ENCODE measurements around the gene ARRB1.
A peak's percentile ranks its signal among the peaks of the same experiment; 100 is the strongest.

Gene ARRB1

GRCh38 chr11:75270896-75271418, 80.5 kb downstream of the ARRB1 start:
- Histone ChIP-seq H4K20me1 (ENCODE audit: insufficient read depth, low read length) (no peaks in the 10 kb centered on the region), H3K27ac (ENCODE audit: low read depth, low read length, poor library complexity, severe bottlenecking) (no peak overlapping the region), H3K4me3 (ENCODE audit: low read depth, low read length, poor library complexity, severe bottlenecking) (no peak overlapping the region), H3K4me1 (ENCODE audit: insufficient read depth, low read length, severe bottlenecking) (peaks cover 9% of the 10 kb centered on the region), H3K79me2 (ENCODE audit: insufficient read depth, low read length) (no peaks in the 10 kb centered on the region), H2AFZ (ENCODE audit: low read length) (no peak overlapping the region), H3F3A (ENCODE audit: insufficient read depth, low read length) (no peaks in the 10 kb centered on the region), H3K4me2 (ENCODE audit: low read length) (no peak overlapping the region), H3K9me3 (ENCODE audit: low read length) (no peaks in the 10 kb centered on the region), H3K36me3 (ENCODE audit: insufficient read depth, low read length) (no peaks in the 10 kb centered on the region), H3K27me3 (ENCODE audit: insufficient read depth, low read length) (no peaks in the 10 kb centered on the region; the same call in 1 of the 2 replicates), H3K9me2 (ENCODE audit: low read depth, low read length) (no peaks in the 10 kb centered on the region), H3K9ac (ENCODE audit: low read length) (no peak overlapping the region)
- no peak for TF ChIP-seq EZH2 (IDR thresholded peaks at IDR 0.05; ENCODE audit: borderline replicate concordance, low read length)
- TF ChIP-seq, protein P1, sequence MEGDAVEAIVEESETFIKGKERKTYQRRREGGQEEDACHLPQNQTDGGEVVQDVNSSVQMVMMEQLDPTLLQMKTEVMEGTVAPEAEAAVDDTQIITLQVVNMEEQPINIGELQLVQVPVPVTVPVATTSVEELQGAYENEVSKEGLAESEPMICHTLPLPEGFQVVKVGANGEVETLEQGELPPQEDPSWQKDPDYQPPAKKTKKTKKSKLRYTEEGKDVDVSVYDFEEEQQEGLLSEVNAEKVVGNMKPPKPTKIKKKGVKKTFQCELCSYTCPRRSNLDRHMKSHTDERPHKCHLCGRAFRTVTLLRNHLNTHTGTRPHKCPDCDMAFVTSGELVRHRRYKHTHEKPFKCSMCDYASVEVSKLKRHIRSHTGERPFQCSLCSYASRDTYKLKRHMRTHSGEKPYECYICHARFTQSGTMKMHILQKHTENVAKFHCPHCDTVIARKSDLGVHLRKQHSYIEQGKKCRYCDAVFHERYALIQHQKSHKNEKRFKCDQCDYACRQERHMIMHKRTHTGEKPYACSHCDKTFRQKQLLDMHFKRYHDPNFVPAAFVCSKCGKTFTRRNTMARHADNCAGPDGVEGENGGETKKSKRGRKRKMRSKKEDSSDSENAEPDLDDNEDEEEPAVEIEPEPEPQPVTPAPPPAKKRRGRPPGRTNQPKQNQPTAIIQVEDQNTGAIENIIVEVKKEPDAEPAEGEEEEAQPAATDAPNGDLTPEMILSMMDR (IDR thresholded peaks at IDR 0.05; ENCODE audit: low read length) = peak; percentile 52; the same call in 1 of the 2 replicates

- H3K4me3 ChIP-seq (ENCODE audit: low read depth, low read length, poor library complexity, severe bottlenecking) = no peak overlapping the region
- no peak overlapping the region for H3K9ac ChIP-seq (ENCODE audit: low read length)
- no peaks in the 10 kb centered on the region for H4K20me1 ChIP-seq (ENCODE audit: insufficient read depth, low read length)
- no peak overlapping the region for H2AFZ ChIP-seq (ENCODE audit: low read length)
- no peaks in the 10 kb centered on the region for H3K9me2 ChIP-seq (ENCODE audit: low read depth, low read length)
- no peaks in the 10 kb centered on the region for H3F3A ChIP-seq (ENCODE audit: insufficient read depth, low read length)
- TF ChIP-seq, protein P1 (IDR thresholded peaks at IDR 0.05; ENCODE audit: low read length) = no peak
- TF ChIP-seq EZH2 (IDR thresholded peaks at IDR 0.05; ENCODE audit: borderline replicate concordance, low read length) = no peak
- H3K36me3 ChIP-seq (ENCODE audit: insufficient read depth, low read length) = no peaks in the 10 kb centered on the region
- H3K9me3 ChIP-seq (ENCODE audit: low read length) = no peaks in the 10 kb centered on the region
- no peak overlapping the region for H3K27ac ChIP-seq (ENCODE audit: low read depth, low read length, poor library complexity, severe bottlenecking)
- no peak overlapping the region for H3K4me2 ChIP-seq (ENCODE audit: low read length)
- no peaks in the 10 kb centered on the region for H3K4me1 ChIP-seq (ENCODE audit: insufficient read depth, low read length, severe bottlenecking)
- no peaks in the 10 kb centered on the region for H3K79me2 ChIP-seq (ENCODE audit: insufficient read depth, low read length)
- no peaks in the 10 kb centered on the region; the same call in 1 of the 2 replicates for H3K27me3 ChIP-seq (ENCODE audit: insufficient read depth, low read length)
Measured at GRCh38 chr11:75269896-75270295, 81.6 kb downstream of the ARRB1 start.

DNA sequence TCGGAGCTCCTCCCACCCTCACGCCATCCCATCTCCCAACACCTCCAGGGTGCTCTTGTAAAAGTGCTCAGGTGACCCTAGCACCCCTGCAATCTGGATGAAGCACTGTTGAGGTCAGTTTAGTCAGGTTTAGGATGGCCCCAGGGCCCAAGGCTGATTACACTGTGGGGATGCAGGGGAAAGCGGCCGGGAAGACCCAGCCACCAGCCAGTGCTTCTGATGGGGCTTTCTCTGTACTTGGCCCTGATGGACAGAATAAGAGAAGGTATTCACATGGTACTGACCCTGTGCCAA, 82.1 kb downstream of the ARRB1 start:
- H3K9ac ChIP-seq (ENCODE audit: low read length) = no peak overlapping the region
- H2AFZ ChIP-seq (ENCODE audit: low read length) = no peak overlapping the region
- H3K9me3 ChIP-seq (ENCODE audit: low read length) = no peaks in the 10 kb centered on the region
- H3K27me3 ChIP-seq (ENCODE audit: insufficient read depth, low read length) = no peaks in the 10 kb centered on the region; the same call in 1 of the 2 replicates
- no peaks in the 10 kb centered on the region for H3K9me2 ChIP-seq (ENCODE audit: low read depth, low read length)
- no peaks in the 10 kb centered on the region for H4K20me1 ChIP-seq (ENCODE audit: insufficient read depth, low read length)
- H3K36me3 ChIP-seq (ENCODE audit: insufficient read depth, low read length) = no peaks in the 10 kb centered on the region
- no peaks in the 10 kb centered on the region for H3K4me1 ChIP-seq (ENCODE audit: insufficient read depth, low read length, severe bottlenecking)
- H3F3A ChIP-seq (ENCODE audit: insufficient read depth, low read length) = no peaks in the 10 kb centered on the region
- no peaks in the 10 kb centered on the region for H3K79me2 ChIP-seq (ENCODE audit: insufficient read depth, low read length)
- no peak for TF ChIP-seq EZH2 (IDR thresholded peaks at IDR 0.05; ENCODE audit: borderline replicate concordance, low read length)
- TF ChIP-seq, protein P1 (IDR thresholded peaks at IDR 0.05; ENCODE audit: low read length) = no peak
- H3K4me3 ChIP-seq (ENCODE audit: low read depth, low read length, poor library complexity, severe bottlenecking) = no peak overlapping the region
- no peak overlapping the region for H3K4me2 ChIP-seq (ENCODE audit: low read length)
- H3K27ac ChIP-seq (ENCODE audit: low read depth, low read length, poor library complexity, severe bottlenecking) = no peak overlapping the region

Data from OCI-LY1 (cell line).